ENCODE data around the gene ELK3.

GRCh38 chr12:96156211-96156610 lies 38.0 kb upstream of the ELK3 start:
- TF ChIP-seq ZNF274 (CRISPR knock-in tag; IDR thresholded peaks at IDR 0.05) (no peak), BORCS8-MEF2B (CRISPR knock-in tag; IDR thresholded peaks at IDR 0.05) (no peak), EZH2 (conservative IDR thresholded peaks at IDR 0.05; ENCODE audit: low read depth, low read length) (no peak), BHLHE40 (IDR thresholded peaks at IDR 0.05; ENCODE audit: low read length) (no peak), CTCF (CRISPR knock-in tag; IDR thresholded peaks at IDR 0.05) (no peak), ELK4 (CRISPR knock-in tag; IDR thresholded peaks at IDR 0.05; ENCODE audit: borderline replicate concordance) (no peak)

Measured in HepG2 (cell line).